ENCODE measurements around the gene CCDC27. TPM values are rescaled to one million over a fixed set of nuclear protein-coding genes. Genes with fewer than 3 reads are reported as not detected.

The CCDC27 gene
- polyA plus RNA-seq, 3 donors: not detected

- Mint-ChIP-seq H3K36me3 (no peaks in the 10 kb centered on the region), H3K4me1 (peaks cover 2% of the 10 kb centered on the region), H3K27me3 (ENCODE audit: low read depth in 3 of 3) (peaks cover 4 to 15% (median 6%) of the 10 kb centered on the region in 3 donors), H3K9me3 (peaks cover 0 to 1% (median 0%) of the 10 kb centered on the region in 7 donors), H3K4me3 (no peak overlapping the region), H3K27ac (no peak overlapping the region)
- no peaks in the 10 kb centered on the region for H3K79me2 ChIP-seq (ENCODE audit: insufficient read depth, low read length)
- no peak for DNase-seq
- peaks cover 6 to 9% of the 10 kb centered on the region in 2 donors for H3K4me1 ChIP-seq (ENCODE audit: control insufficient read depth in 1 of 2, insufficient read depth in 2 of 2, low read length in 2 of 2)
- H3K27ac ChIP-seq (ENCODE audit: low read depth in 1 of 2, low read length in 2 of 2): no peak overlapping the region
- H2AFZ ChIP-seq (ENCODE audit: insufficient read depth, low read depth, low read length, poor library complexity, severe bottlenecking): no peak overlapping the region
- H4K20me1 ChIP-seq (ENCODE audit: insufficient read depth, low read length): no peaks in the 10 kb centered on the region
- no peaks in the 10 kb centered on the region for H3K36me3 ChIP-seq (replicated peaks in 1 of 2; ENCODE audit: control insufficient read depth in 1 of 2, insufficient read depth in 2 of 2, low read length in 2 of 2)
- no peak overlapping the region for H3K9ac ChIP-seq (ENCODE audit: insufficient read depth, low read length, poor library complexity, severe bottlenecking)
- H3K9me3 ChIP-seq (replicated peaks in 1 of 2; ENCODE audit: control insufficient read depth in 1 of 2, insufficient read depth in 1 of 2, low read length in 2 of 2): no peaks in the 10 kb centered on the region
- peaks cover 0 to 3% of the 10 kb centered on the region in 2 donors for H3K27me3 ChIP-seq (ENCODE audit: control insufficient read depth in 2 of 2, insufficient read depth in 2 of 2, low read length in 2 of 2)
- no peak for TF ChIP-seq CTCF (IDR thresholded peaks at IDR 0.05)
- no peak overlapping the region for H3K4me3 ChIP-seq (replicated peaks in 1 of 3; ENCODE audit: low read depth in 2 of 3, low read length in 3 of 3)
- 29% methylated on average over 37 of the region's 40 CpGs for WGBS (ENCODE audit: insufficient coverage)
- intact Hi-C loops (cut with micrococcal nuclease): loop anchor here in 1 of 2 donors (2.0 kb wide), 1 partner anchor 21 kb away; no protein-coding TSS in a partner anchor
- H3K4me2 ChIP-seq (replicated peaks; ENCODE audit: extremely low read depth, low read length, poor library complexity, severe bottlenecking): no peak overlapping the region
These were observed 34.3 kb upstream of the CCDC27 start for GRCh38 chr1:3717715-3718601.

- no peak for DNase-seq
- no peak for TF ChIP-seq CTCF (IDR thresholded peaks at IDR 0.05)
These were observed 33.5 kb upstream of the CCDC27 start for GRCh38 chr1:3718764-3719163.

More at GRCh38 chr1:3718764-3719163, 33.5 kb upstream of the CCDC27 start:
- no peaks in the 10 kb centered on the region for H3K36me3 ChIP-seq (replicated peaks in 1 of 2; ENCODE audit: control insufficient read depth in 1 of 2, insufficient read depth in 2 of 2, low read length in 2 of 2)
- no peaks in the 10 kb centered on the region for H4K20me1 ChIP-seq (ENCODE audit: insufficient read depth, low read length)
- Mint-ChIP-seq H3K36me3 (no peaks in the 10 kb centered on the region), H3K9me3 (peaks cover 0 to 1% (median 0%) of the 10 kb centered on the region in 7 donors), H3K4me3 (no peak overlapping the region), H3K27me3 (ENCODE audit: low read depth in 3 of 3) (peaks cover 3 to 15% (median 4%) of the 10 kb centered on the region in 3 donors), H3K4me1 (peaks cover 2% of the 10 kb centered on the region), H3K27ac (no peak overlapping the region)
- H2AFZ ChIP-seq (ENCODE audit: insufficient read depth, low read depth, low read length, poor library complexity, severe bottlenecking): no peak overlapping the region
- H3K9ac ChIP-seq (ENCODE audit: insufficient read depth, low read length, poor library complexity, severe bottlenecking): no peak overlapping the region
- 93% methylated on average over 6 of the region's 14 CpGs for WGBS (ENCODE audit: insufficient coverage)
- no peak overlapping the region for H3K4me2 ChIP-seq (replicated peaks; ENCODE audit: extremely low read depth, low read length, poor library complexity, severe bottlenecking)
- no peaks in the 10 kb centered on the region for H3K9me3 ChIP-seq (replicated peaks in 1 of 2; ENCODE audit: control insufficient read depth in 1 of 2, insufficient read depth in 1 of 2, low read length in 2 of 2)
- no peak overlapping the region for H3K4me3 ChIP-seq (replicated peaks in 1 of 3; ENCODE audit: low read depth in 2 of 3, low read length in 3 of 3)
- H3K4me1 ChIP-seq (ENCODE audit: control insufficient read depth in 1 of 2, insufficient read depth in 2 of 2, low read length in 2 of 2): peaks cover 6 to 9% of the 10 kb centered on the region in 2 donors
- intact Hi-C loops (cut with micrococcal nuclease): no loop called here
- H3K79me2 ChIP-seq (ENCODE audit: insufficient read depth, low read length): no peaks in the 10 kb centered on the region
- H3K27me3 ChIP-seq (ENCODE audit: control insufficient read depth in 2 of 2, insufficient read depth in 2 of 2, low read length in 2 of 2): peaks cover 0 to 3% of the 10 kb centered on the region in 2 donors
- no peak overlapping the region for H3K27ac ChIP-seq (ENCODE audit: low read depth in 1 of 2, low read length in 2 of 2)
